ENCODE data around the gene KRT3.

- TF ChIP-seq MZF1 (tag by site-specific recombination; IDR thresholded peaks at IDR 0.05; ENCODE audit: borderline replicate concordance), result no peak
- no peak for TF ChIP-seq SCRT2 (tag by site-specific recombination; IDR thresholded peaks at IDR 0.05)
- no peak for TF ChIP-seq ZNF549 (tag by site-specific recombination; IDR thresholded peaks at IDR 0.05)
- TF ChIP-seq ZNF121 (tag by site-specific recombination; IDR thresholded peaks at IDR 0.05), result no peak
- no peak for TF ChIP-seq ZNF704 (tag by site-specific recombination; IDR thresholded peaks at IDR 0.05)
- TF ChIP-seq ZBTB48 (tag by site-specific recombination; IDR thresholded peaks at IDR 0.05), result no peak
- TF ChIP-seq CTCF (tag by site-specific recombination; IDR thresholded peaks at IDR 0.05), result no peak
- no peak for TF ChIP-seq ZNF311 (tag by site-specific recombination; IDR thresholded peaks at IDR 0.05; ENCODE audit: borderline replicate concordance)
- no peak for TF ChIP-seq ZNF239 (tag by site-specific recombination; IDR thresholded peaks at IDR 0.05)
These were observed 19.2 kb upstream of the KRT3 start for GRCh38 chr12:52815161-52815560.
